ENCODE results near the gene RPIA. TPM values are rescaled to one million over a fixed set of nuclear protein-coding genes. Genes with fewer than 3 reads are reported as not detected.

The RPIA gene
- total RNA-seq, 2 donors from 2014 or later: 8.2 to 12.2 TPM

DNA sequence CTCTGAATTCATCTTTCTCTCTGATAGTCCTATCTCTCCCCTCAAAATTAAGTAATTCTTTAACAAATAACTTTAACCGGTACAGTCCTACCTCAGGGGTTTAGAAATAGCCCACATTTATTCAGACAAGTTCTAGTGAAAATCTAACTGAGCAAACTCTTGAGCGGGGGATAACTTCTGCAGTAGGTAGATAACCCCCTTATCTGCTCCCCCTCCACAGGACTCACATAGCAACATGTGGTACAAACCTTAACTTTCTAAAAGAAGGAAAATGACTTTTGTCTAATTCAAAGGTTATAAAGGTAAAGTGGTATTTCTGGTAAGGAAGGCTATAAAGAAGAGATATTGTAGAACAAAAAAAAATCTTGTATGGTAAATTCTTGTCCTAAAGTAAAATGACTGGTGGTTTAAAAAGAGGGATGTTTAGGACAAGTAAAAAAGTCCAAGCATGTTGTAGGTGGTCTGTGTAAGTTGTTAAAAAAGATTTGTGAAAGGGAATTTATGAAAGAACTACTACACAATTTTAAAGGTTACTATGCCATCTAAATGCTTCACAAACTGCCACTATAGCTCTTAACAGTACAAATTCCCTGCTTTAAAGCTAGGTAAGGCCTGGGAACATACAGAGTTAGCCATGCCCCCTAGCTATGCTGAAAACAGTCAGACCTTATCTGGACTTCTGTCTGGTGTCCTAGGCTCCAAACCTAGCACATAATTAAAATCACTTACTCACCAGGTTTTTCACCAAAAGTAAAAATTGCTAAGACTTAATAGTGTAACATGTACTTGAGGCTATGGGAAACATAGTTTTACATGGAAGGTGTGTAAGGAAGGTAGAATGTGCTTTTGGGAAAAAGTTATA is 8.1 kb upstream of the RPIA start:
- TF ChIP-seq POLR2A (IDR thresholded peaks at IDR 0.05): no peak
- no peak for TF ChIP-seq POLR2AphosphoS5 (IDR thresholded peaks at IDR 0.05)
- no peak for TF ChIP-seq CTCF (IDR thresholded peaks at IDR 0.05)
- DNase-seq (ENCODE audit: low spot score): no peak
- no peak overlapping the region for H3K27ac ChIP-seq
- no peaks in the 10 kb centered on the region for H3K9me3 ChIP-seq
- no peaks in the 10 kb centered on the region for H3K4me1 ChIP-seq (replicated peaks)
- H3K36me3 ChIP-seq: no peaks in the 10 kb centered on the region
- H3K27me3 ChIP-seq (replicated peaks; ENCODE audit: insufficient read depth): no peaks in the 10 kb centered on the region
- no peak overlapping the region for H3K4me3 ChIP-seq
- intact Hi-C loops (cut with DNase I): no loop called here
- 66% methylated on average over 2 of the region's 2 CpGs for WGBS

DNA sequence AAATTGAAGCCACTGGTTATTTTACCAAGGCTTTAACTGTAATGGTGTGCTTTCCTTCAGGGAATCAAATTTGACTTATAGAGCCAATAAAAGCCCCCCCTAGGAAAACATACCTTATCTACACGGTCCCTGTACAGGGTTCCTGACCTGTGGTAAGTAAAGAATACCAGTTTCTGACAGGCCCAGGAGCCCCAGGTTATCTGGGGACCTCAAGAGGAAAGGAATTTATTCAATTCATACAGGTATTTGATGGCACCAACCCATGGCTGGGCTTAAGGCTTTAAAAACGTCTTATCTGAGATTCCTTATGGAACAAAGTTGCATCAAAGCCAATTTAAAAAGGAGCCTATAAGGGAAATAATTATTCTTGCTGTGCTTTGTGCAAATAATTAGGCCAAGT is 7.0 kb upstream of the RPIA start:
- H3K27ac ChIP-seq: no peak overlapping the region
- DNase-seq (ENCODE audit: low spot score): no peak
- TF ChIP-seq CTCF (IDR thresholded peaks at IDR 0.05): no peak
- no peak for TF ChIP-seq POLR2A (IDR thresholded peaks at IDR 0.05)
- no peak for TF ChIP-seq POLR2AphosphoS5 (IDR thresholded peaks at IDR 0.05)
- H3K4me3 ChIP-seq: no peak overlapping the region
- WGBS: 67% methylated on average over 2 of the region's 2 CpGs
- H3K4me1 ChIP-seq (replicated peaks): no peaks in the 10 kb centered on the region
- H3K27me3 ChIP-seq (replicated peaks; ENCODE audit: insufficient read depth): no peaks in the 10 kb centered on the region
- H3K9me3 ChIP-seq: no peaks in the 10 kb centered on the region
- intact Hi-C loops (cut with DNase I): no loop called here
- no peaks in the 10 kb centered on the region for H3K36me3 ChIP-seq

- DNase-seq (ENCODE audit: low spot score): no peak
- TF ChIP-seq POLR2A (IDR thresholded peaks at IDR 0.05): no peak
- H3K9me3 ChIP-seq: no peaks in the 10 kb centered on the region
Observed at GRCh38 chr2:88686320-88686719, 5.2 kb upstream of the RPIA start.

DNA sequence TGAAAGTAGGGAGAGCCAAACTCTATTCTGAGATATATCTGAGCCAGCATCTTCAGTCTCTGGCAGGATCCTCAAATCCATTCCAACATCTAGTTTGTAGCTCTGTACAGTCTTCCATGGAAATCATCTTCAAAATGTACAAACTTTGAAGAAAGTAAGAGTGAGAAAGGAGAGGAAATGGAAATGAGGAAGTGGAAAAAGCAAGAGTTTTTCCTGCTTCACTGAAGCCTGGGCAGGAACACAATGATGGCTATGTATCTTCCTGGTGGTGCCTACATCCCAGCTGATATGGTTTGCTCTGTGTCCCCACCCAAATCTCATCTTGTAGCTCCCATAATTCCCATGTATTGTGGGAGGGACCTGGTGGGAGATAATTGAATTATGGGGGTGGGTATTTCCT is 4.1 kb upstream of the RPIA start:
- H3K4me3 ChIP-seq: no peak overlapping the region
- TF ChIP-seq CTCF (IDR thresholded peaks at IDR 0.05): no peak
- no peak for TF ChIP-seq POLR2A (IDR thresholded peaks at IDR 0.05)
- TF ChIP-seq POLR2AphosphoS5 (IDR thresholded peaks at IDR 0.05): no peak
- intact Hi-C loops (cut with DNase I): no loop called here
- H3K27ac ChIP-seq: no peak overlapping the region
- H3K36me3 ChIP-seq: no peaks in the 10 kb centered on the region
- no peaks in the 10 kb centered on the region for H3K27me3 ChIP-seq (replicated peaks; ENCODE audit: insufficient read depth)
- no peaks in the 10 kb centered on the region for H3K9me3 ChIP-seq
- H3K4me1 ChIP-seq (replicated peaks): no peaks in the 10 kb centered on the region
- no peak for DNase-seq (ENCODE audit: low spot score)

More at GRCh38 chr2:88686320-88686719, 5.2 kb upstream of the RPIA start:
- Histone ChIP-seq H3K27me3 (replicated peaks; ENCODE audit: insufficient read depth) (no peaks in the 10 kb centered on the region), H3K4me3 (no peak overlapping the region), H3K4me1 (replicated peaks) (no peaks in the 10 kb centered on the region), H3K27ac (no peak overlapping the region), H3K36me3 (no peaks in the 10 kb centered on the region)
- intact Hi-C loops (cut with DNase I): no loop called here
- WGBS: 86% methylated on average over 4 of the region's 4 CpGs

DNA sequence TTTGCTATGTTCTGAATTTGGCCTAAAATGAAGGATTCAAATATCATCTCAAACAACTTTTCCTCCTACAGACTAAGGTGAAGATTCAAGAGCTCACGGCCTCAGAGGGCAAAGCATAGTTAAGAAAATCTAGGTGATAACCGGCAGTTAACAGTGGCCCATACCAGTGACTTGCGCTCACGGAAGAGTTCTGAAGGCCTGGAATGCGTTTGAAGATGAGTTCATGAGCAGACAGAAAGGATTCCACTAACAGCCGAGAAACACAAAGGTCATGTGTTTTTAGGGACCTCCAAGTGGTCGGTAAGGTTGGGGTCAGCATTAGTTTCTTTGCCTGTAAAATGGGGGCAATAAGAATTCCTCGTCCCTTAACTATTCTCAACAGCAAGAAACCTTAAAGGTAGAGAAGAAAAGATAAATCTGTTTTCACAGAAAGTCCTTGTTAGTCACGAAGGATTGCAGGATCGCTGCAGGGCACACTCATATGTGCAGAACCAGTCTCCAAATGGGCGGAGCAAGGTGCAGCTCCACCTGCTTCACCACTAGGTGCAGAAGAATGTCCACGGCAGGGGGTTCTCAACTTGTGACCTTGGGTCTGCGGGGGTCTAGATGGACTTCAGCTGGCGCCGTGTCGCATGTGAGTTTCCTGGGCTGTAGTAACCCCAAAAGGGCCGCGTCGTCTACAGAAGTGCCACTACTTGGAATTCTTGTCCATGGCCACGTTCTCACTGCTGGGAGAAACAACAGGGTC is 708 bp upstream of the RPIA start:
- H3K36me3 ChIP-seq: no peaks in the 10 kb centered on the region
- no peak for DNase-seq (ENCODE audit: low spot score)
- H3K27me3 ChIP-seq (replicated peaks; ENCODE audit: insufficient read depth): no peaks in the 10 kb centered on the region
- peak overlapping the region; percentile 67 to 76 for H3K4me3 ChIP-seq
- no peaks in the 10 kb centered on the region for H3K9me3 ChIP-seq
- intact Hi-C loops (cut with DNase I): loop anchor here (2.0 kb wide), 1 partner anchor 64 kb away; the partner anchor contains the start of gene EIF2AK3
- 37% methylated on average over 20 of the region's 20 CpGs for WGBS
- H3K27ac ChIP-seq: peak overlapping the region; percentile 56 to 67
- no peaks in the 10 kb centered on the region for H3K4me1 ChIP-seq (replicated peaks)
- TF ChIP-seq POLR2A (IDR thresholded peaks at IDR 0.05) (no peak), CTCF (IDR thresholded peaks at IDR 0.05) (peak in 1 of 4 experiments; percentile 17), POLR2AphosphoS5 (IDR thresholded peaks at IDR 0.05) (no peak)
